Posterior vena cava (tissue), 2 donors: ENCODE measurements around the gene ITIH3. TPM values are rescaled to one million over a fixed set of nuclear protein-coding genes. Genes with fewer than 3 reads are reported as not detected.

Experiments
- DNase-seq: peaks from one replicate; pipeline ENCODE4 v3.0.0-alpha.2; 2020; ENCODE audit warnings: low spot score
- intact Hi-C, 2 donors: fragments of 100-400 bp; cut with DNase I; formaldehyde crosslinking; loops; one replicate each; pipeline versions ENCODE4 v1.14.1 to v1.14.2; 2022 to 2023
- microRNA-seq, 2 donors: library from miRNA; unstranded; fragments of <30 nt; microRNA quantifications; one replicate each; pipeline ENCODE4 v1.2.0, GENCODE V29; 2020 to 2021; ENCODE audit warnings: borderline microRNAs expressed in 2 of 2
- total RNA-seq, 2 donors: library from RNA; stranded (reverse); fragmentation: NEBNext Ultra II Directional; extraction: Animal tissue kit (Norgen Biotek cat#: 25700); gene quantifications; one replicate each; pipeline ENCODE4 v1.2.1, GENCODE V29; 2021
- donor health status: DM: yes; HTN: yes; CAD: no.
- donor health status: DM: yes; HTN: yes; CAD: no.

Gene ITIH3
- total RNA-seq, 2 donors from 2014 or later: 14.8 to 16.1 TPM

- intact Hi-C loops: loop anchor here (10.0 kb wide), 2 partner anchors 72 to 82 kb away; no protein-coding TSS in a partner anchor
- no peak for DNase-seq
Measured at GRCh38 chr3:52852419-52852818, 57.8 kb downstream of the ITIH3 start.

GRCh38 chr3:52854013-52854412 lies 59.4 kb downstream of the ITIH3 start:
- intact Hi-C loops: loop anchor here (10.0 kb wide), 2 partner anchors 71 to 81 kb away; no protein-coding TSS in a partner anchor
- no peak for DNase-seq

- DNase-seq: no peak
- intact Hi-C loops: loop anchor here (10.0 kb wide), 2 partner anchors 68 to 78 kb away; no protein-coding TSS in a partner anchor
Measured at GRCh38 chr3:52856666-52857065, 62.1 kb downstream of the ITIH3 start.

GRCh38 chr3:52857133-52857532 lies 62.5 kb downstream of the ITIH3 start:
- intact Hi-C loops: loop anchor here (10.0 kb wide), 2 partner anchors 68 to 78 kb away; no protein-coding TSS in a partner anchor
- DNase-seq: no peak

- intact Hi-C loops: loop anchor here (10.0 kb wide), 2 partner anchors 67 to 77 kb away; no protein-coding TSS in a partner anchor
- DNase-seq: no peak
Measured at GRCh38 chr3:52857864-52858263, 63.3 kb downstream of the ITIH3 start.

Small RNAs within 50 kb of the gene (microRNA-seq; reads per million reads assigned to microRNA genes)
- gene MIR8064: 0 reads per million in 2 donors

Other genes starting within 250 kb of the ITIH3 start
- gene PBRM1, start 108.9 kb upstream of the ITIH3 start, total RNA-seq: 10 to 100 TPM; 63.8 to 78.1 TPM
- 10 to 100 TPM; 46.1 to 50.5 TPM for gene GNL3, start 108.8 kb upstream of the ITIH3 start, total RNA-seq
- 10 to 100 TPM; 33.5 to 55.9 TPM for gene GLT8D1, start 89.0 kb upstream of the ITIH3 start, total RNA-seq
- gene SPCS1, start 88.7 kb upstream of the ITIH3 start, total RNA-seq: 10 to 100 TPM; 63.9 to 70.2 TPM
- 10 to 100 TPM; 17.3 to 21.5 TPM for gene NEK4, start 23.9 kb upstream of the ITIH3 start, total RNA-seq
- 1 to 10 TPM; 1.3 to 2.6 TPM for gene ITIH1, start 17.2 kb upstream of the ITIH3 start, total RNA-seq
- gene ITIH4, start 35.9 kb downstream of the ITIH3 start, total RNA-seq: 10 to 100 TPM; 19.1 to 28.8 TPM
- gene MUSTN1, start 40.2 kb downstream of the ITIH3 start, total RNA-seq: 100 to 1,000 TPM in 1 of 2 donors, 10 to 100 TPM in 1; 78.5 to 105 TPM
- gene STIMATE, start 102.8 kb downstream of the ITIH3 start, total RNA-seq: 10 to 100 TPM; 20.7 to 24.1 TPM